HG03354 (cell line): ENCODE measurements around the gene RFXANK.
"Not testable (repeated sequence)": the region's sequence is repeated elsewhere in the genome, so short reads cannot be mapped to it uniquely, and the experiment has no call there.

Experiments used
- ATAC-seq: cut with Tn5 transposase; IDR thresholded peaks from one replicate; pipeline ENCODE4 v1.9.1; 2021; ENCODE audit warnings: mild to moderate bottlenecking; ENCODE audit not compliant: unreplicated experiment, poor library complexity, severe bottlenecking

Gene RFXANK

DNA sequence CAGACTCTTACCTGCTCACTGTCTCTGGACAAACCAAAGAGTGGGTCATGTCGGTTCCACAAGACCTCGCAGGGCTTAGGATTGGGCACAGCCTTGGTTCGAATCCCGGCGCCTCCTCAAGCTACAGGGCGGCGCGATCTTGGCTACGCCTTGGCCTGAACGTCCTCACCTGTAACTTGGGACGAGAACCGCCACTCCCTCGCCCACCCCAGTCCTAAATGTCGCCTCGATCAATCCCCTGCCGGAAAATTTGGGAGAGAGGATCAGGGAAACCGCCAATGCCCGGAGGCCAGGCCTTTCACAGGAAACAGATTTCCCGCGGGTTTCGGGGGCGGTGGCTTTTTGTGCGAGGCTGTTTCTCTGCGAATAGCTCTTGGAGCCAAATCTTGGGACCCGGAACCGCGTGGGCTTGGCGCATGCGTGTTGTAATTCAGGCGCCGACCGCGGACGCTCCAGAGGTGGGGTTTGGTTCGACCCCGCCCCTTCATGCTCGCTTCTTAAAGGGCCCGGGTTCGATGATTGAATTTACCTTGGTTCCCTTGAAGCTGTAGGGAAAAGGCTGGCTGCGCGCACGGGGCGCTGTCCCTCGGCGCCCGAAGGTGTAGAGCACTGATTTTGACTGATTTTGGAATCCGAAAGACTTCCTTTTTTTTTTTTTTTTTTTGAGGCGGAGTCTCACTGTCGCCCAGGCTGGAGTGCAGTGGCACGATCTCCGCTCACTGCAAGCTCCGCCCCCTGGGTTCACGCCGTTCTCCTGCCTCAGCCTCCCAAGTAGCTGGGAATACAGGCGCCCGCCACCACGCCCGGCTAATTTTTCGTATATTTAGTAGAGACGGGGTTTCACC, 11.2 kb downstream of the RFXANK start, which contains the start of gene NR2C2AP:
Gene NR2C2AP, minus strand, starts transcription at position 403 of the 845 bp plus-strand sequence. Its CDS starts 354 bp downstream, at position 49.
- peak; percentile 74 for ATAC-seq

DNA sequence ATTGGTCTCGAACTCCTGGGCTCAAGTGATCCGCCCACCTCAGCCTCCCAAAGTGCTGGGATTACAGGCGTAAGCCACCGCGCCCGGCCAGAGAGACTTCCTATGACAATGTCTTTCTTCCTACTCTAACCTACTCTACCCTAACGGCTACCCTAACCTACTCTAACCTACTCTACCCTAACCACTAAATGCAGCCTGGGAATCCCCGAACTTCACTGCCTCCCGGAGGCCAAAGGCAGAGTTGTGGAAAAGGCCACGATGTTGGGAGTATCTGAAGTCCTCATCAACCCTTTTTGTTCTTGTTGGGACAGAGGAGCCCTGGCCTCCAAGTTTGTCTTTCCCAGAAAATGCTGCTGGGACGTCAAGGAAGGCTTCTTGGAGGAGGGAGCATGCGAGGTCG, 12.1 kb downstream of the RFXANK start:
- ATAC-seq = no peak

DNA sequence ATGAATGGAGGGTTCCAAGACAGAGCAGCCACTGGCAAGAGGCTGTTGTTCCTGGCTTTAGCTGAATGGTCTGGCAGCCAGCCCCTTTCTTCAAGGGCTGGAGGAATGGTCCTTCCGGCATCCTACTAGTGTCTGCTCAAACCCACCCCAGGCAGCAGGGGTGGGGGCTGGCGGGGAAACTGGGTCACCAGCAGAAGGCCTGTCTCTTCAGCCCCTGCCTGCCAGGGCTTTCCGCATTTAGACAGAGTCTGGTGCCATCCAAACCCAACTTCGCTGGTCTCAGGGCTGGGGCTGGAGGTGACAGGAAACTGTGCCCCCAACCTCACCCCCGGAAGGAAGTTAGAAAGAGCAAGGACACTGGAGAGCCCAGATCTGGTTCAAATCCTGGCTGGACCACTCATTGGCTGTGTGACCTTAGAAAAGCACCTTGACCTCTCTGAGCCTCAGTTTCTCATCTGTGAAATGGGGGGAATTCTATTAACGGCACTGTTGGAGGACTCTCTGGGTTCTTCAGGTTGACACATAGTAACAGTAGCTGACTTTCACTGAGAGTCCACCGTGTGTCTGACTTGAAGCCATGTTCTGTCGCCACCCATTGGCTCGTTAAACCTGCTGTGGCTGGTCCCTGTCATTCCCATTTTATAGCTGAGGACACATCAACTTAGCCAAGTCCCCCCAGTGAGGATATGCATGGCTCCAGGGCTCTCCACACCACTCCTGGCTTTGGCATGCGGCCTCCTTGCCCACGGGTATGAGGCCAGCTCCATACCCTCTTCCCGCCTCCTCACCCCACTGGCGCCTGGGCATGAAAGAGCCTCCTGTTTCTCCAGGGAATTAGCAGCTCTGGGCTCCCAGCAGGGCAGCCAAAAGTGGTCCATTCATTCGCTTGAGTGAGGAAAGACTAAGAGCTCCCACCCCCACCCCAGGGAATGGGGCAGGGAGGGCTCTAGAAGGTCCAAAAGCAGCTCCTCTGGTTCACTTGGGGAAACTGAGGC, 13.7 kb downstream of the RFXANK start:
- ATAC-seq = no peak

DNA sequence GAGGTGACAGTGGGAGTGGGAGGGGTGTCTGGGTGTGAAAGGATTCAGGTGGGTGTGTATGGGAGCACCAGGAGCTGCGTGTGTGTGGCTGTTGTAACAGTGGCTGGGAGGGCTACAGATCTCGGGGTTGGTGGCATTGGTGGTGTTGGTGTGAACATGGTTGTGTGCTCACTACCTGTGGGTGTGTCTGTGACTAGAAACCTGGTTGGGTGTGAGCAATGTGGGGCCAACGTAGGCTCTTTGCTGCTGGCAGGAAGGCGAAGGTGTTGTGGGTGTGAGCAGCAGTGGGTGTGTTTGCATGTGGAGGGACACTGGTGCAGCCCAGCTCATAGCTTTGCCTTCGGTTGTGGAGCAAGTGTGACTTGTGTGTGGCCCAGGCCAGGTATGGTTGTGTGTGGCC, 14.9 kb downstream of the RFXANK start:
- no peak for ATAC-seq

DNA sequence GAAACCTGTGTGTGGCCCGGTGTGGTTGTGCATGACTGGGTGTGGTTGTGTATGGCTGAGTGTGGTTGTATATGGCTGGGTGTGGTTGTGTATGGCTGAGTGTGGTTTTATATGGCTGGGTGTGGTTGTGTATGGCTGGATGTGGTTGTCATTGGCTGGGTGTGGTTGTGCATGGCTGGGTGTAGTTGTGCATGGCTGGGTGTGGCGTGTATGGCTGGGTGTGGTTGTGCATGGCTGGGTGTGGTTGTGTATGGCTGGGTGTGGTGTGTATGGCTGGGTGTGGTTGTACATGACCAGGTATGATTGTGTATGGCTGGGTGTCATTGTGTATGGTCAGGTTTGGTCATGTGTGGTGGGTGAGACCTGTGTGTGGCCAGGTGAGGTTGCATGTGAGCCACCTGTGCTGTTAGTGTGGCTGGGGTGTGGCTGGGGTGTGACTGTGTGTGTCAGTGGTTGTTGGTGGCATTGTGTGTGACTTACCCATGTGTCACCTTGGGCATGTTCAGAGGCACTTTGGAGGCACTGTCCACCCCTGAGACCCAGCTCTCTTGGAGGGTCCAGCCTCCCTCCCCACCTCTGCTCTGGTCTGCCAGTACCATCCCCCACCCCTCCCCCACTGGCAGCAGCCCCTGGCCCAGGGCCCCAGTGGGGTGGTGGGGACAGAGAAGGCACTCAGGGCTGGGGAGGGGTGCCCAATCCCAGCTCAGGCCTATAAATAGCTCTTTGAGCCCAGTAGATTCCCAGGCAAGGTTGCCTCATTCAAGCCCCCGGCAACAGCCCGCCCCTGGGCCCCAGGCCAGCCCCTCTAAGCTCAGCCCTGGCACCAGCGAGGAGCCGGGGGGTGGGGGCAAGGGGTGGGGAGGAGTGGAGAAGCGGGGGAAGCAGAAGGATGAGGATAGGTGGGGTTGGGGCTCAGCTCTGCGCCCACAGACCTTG, 15.8 kb downstream of the RFXANK start:
- ATAC-seq = no peak

DNA sequence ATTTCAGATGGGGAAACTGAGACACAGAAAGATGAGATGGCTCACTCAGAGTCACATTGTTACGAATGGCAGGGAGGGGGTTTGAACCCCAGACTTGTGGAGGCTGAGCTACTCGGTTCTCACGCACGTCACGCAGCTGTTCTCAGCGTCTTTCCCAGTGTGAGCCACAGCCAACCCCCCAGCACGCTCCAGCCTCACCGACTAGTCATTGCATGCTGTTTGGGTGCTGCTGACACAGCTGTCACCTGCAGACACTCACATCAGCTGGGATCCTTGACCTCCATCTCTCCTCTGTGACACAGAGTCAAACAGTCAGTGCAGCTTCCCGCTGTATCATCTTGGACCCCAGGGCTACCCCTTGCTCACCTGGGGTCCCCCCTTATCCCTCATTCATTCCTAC, 17.3 kb downstream of the RFXANK start:
- no peak for ATAC-seq

DNA sequence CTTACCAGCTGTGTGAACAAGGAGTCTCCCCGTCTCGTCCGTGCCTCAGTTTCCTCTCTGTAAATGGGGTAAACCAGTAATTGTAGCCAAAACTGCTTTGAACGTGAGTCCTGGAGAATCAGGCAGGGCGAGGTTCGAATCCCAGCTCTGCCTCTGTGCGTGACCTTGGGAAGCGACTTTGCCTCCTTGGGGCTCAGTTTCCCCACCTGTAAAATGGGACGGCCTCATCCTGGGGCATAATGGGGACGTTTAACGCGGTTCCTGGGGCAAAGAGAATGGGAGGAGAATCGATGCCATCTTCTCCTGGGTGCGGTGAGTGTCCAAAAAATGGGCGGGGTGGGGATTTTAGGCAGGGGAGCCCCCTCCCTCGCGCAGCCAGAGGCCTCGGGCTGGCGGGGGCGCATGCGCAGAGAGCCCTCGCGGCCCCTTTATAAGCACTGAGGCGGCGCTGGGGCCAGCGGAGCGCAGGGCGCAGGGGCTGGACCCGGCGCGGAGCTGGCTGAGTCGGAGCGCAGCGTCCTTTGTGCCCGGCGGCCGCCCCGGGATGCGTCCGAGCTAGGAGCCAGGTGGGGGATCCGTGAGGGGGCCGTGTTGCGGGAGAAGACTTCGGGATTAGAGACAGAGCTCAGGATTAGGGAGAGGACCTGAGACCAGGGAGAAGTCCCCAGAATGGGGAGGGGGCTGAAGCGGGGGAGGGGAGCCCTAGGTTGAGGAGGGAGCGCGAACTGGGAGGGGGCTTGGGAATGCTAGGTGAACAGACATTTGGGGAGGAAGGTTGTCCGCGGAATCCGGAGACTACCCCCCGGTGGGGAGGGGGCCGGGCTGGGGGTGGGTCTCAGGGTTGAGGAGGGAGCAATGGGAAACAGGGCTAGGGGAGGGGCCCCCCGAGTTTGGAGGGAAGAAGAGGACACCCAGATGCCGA, 19.7 kb downstream of the RFXANK start, which contains the start of gene NCAN:
Gene NCAN, plus strand, starts transcription at position 460 of the 922 bp plus-strand sequence. CDS start 4,996 bp downstream, outside the sequence.
- no peak for ATAC-seq

DNA sequence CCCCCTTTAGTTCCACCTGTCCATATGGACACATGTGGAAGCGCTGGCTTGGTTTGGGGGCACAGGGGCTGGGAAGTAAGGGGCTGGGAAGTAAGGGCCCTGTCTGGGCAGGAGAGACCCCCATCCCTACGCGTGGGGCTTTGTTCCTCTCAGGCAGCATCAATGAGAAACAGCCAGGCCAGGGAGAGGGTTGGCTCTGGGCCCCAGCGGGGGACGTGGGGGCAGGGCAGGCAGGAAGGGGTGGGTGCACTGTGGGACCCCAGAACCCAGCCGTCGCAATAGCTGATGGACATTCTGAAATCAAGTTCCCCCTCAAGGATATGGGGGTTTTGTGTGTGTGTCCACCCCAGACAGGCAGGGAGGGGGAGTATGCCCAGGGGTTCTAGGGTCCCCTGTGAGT, 20.9 kb downstream of the RFXANK start:
- ATAC-seq = no peak

DNA sequence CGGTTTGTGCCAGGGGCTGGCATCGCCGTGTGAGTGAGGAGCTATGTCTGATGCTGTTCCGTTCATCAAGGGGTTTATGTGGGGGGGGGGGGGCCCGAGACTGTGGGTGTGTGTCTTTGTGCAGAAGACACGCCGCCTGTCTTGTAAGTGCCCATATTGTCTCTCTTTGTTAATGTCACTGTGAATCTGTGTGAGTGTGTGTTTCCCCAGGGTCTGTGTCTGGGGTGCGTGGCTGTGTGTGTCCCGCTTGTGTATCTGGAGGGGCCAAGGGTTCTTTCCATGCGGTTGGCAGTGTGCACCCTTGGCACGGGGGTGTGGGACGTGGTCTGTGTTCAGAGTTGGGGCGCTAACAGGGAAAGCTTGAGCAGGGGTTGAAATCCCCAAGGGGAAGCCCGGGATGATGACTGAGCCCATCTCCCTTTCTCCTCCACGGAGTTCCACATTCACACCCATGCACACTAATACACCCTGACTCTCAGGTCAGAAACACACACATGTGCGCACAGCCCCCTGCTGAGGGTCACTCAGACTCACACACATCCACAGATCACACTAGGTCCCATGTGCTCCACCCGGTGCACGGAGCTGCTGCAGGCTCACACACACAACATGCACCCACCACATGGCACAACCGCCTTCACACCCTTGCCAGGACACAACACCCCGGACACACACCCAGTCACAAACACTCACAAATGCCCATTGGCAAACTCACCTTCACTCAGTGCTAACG, 21.5 kb downstream of the RFXANK start:
- ATAC-seq = no peak

DNA sequence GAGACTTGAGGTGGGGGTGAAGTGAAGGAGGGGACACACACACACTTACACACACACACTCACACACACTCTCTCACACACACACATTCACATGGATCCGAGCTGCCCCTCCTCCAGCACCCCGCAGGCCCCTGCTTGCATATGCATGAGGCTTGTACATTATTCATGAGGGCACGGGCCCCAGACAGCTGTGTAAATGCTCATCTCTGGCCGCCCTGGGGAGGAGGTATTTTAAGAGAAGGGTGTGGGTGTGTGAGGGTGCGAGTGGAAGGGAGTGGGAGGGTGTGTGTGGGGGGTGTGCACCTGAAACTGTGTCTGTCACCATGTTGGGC, 22.1 kb downstream of the RFXANK start:
- ATAC-seq = no peak

DNA sequence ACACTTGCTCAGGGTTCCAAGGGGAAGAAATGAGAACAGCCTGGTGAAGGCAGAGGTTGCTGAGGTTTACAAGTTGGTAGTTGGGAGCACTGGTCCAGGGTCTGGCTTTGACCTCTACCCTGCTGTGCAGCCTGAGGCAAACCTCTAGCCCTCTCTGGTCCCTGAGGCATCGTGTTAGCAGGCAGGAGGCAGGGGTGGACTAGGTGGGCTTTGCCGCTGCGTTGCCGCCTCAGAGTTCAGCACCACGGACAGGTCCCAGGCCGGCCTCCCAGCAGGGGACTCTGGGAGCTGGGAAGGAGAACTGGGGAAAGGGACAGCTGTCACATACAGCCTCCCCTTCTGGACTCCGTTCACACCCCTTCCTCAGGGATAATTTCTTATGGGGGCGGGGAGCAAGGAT, 22.8 kb downstream of the RFXANK start:
- ATAC-seq = no peak

DNA sequence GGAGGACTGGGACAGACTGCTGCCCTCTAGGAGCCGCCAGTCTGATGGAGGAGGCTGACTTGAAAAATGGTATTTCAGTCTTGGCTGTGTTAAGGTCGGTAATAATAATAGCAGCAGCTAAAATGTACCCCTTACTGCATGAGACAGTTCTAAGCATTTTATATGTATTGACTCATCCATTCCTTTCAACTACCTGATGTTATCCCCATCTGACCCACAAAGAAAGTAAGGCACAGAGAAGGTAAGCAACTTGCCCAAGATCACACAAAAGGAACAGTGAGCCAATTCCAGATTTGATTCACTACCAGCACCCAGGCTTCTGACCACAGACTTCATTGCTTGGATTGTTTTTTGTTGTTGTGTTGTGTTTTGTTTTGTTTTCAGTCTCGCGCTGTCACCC, 23.7 kb downstream of the RFXANK start:
- ATAC-seq = no peak

DNA sequence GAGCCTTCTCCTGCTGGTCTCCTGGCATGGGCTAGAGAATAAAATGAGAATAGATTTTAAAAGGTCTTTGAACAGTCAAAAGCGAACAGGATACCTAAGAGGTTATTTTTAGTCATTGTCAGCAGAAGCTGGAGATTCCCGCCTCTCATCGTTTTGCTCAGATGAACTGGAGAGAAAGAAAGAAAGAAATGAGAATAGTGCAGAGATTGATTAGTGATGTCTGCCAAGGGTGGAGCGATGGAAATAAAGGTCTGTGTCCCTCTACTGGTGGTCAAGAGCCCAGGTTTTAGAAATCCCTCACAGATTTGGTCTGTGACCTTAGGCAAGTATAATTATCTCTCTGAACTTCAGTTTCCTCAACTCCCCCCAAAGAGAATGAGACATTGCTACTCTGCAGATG, 25.0 kb downstream of the RFXANK start:
- ATAC-seq = no peak

DNA sequence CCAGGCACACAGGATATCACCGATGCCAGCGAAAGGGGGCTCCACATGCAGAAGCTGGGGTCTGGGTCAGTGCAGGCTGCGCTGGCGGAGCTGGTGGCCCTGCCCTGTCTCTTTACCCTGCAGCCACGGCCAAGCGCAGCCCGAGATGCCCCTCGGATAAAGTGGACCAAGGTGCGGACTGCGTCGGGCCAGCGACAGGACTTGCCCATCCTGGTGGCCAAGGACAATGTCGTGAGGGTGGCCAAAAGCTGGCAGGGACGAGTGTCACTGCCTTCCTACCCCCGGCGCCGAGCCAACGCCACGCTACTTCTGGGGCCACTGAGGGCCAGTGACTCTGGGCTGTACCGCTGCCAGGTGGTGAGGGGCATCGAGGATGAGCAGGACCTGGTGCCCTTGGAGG, 26.9 kb downstream of the RFXANK start:
- ATAC-seq = no peak

DNA sequence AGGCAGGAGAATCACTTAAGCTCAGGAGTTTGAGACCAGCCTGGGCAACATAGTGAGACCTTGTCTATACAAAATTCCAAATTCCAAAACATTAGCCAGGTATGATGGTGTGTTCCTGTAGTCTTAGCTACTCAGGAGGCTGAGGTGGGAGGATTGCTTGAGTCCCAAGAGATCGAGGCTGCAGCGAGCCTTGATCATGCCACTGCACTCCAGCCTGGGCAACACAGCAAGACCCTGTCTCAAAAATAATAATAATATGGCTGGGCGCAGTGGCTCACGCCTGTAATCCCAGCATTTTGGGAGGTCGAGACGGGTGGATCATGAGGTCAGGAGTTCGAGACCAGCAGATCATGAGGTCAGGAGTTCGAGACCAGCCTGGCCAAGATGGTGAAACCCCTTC, 28.9 kb downstream of the RFXANK start:
- ATAC-seq = not testable (repeated sequence)

DNA sequence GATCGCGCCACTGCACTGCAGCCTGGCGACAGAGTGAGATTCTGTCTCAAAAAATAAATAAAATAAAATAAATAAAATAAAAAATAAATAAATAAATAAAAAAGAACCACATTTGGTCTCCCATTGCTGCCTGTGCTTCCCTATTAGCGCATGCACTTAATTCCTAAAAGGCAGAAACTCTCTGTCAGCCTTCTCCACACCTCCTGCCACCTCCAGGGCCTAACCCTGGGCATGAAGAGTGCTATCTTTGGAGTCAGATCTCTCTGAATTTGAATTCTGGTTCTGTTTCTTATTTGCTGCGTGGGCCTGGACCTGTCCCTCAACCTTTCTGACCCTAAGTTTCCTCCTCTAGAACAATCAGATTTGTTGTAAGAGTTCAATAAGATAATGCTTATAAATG, 31.0 kb downstream of the RFXANK start:
- ATAC-seq = no peak

DNA sequence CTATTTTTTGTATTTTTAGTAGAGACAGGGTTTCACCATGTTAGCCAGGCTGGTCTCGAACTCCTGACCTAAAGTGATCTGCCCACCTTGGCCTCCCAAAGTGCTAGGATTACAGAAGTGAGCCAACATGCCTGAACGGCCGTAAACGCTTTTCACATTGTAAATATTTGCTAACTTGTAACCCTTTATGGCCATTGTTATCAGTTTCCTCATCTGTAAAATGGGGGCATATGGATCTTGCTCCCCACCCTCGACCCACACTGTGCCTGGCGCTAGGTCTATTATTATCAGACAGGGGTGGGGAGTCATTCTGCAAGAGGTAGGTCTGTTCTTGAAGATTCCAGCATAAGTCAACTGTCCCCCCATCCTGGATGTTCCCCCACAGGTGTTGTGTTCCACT, 31.6 kb downstream of the RFXANK start:
- no peak for ATAC-seq
